K562 (cell line): ENCODE results near the gene GALK2. TPM values are rescaled to one million over a fixed set of nuclear protein-coding genes. Genes with fewer than 3 reads are reported as not detected.

Experiments used
- ATAC-seq: fragments of 200-7000 bp; cut with Tn5 transposase; 3 replicates; pipeline ENCODE4 v1.9.1; 2020; ENCODE audit warnings: moderate library complexity
- BruUV-seq: library from RNA; stranded (reverse); fragments of 400-500 nt; replicated peaks from 2 replicates; lab custom pipeline; 2021; lab: Mats Ljungman, UMichigan
- CTCF ChIA-PET: fragments of 300-600 bp; formaldehyde crosslinking; extraction: SDS; loops from one replicate; lab custom pipeline; 2021; ENCODE audit warnings: low intra/inter-chr PET ratio; lab: Yijun Ruan, JAX
- POLR2A ChIA-PET: fragments of 300-600, 350-650 bp; sonication (Branson Sonifier 250); formaldehyde crosslinking; extraction: SDS; loops from one replicate; lab custom pipeline; 2021; ENCODE audit warnings: antibody characterized with exemption, inconsistent platforms; lab: Yijun Ruan, JAX
- DNase-seq, 4 experiments: peaks; one replicate each; pipeline versions ENCODE4 v3.0.0 to v3.0.0-alpha.2; 2011 to 2018; ENCODE audit warnings: low spot score in 3 of 4, mixed read lengths in 3 of 4; ENCODE audit errors: extremely low read depth in 1 of 4
- FAIRE-seq: peaks from 2 replicates; lab custom pipeline; 2011; peaks lifted over from hg19 to GRCh38; lab: Jason Lieb, UNC
- H2AFZ ChIP-seq: 2 replicates; pipeline ENCODE4 v1.6.0; 2011; ENCODE audit warnings: low read depth, low read length, control low read depth, inconsistent platforms
- H3K27ac ChIP-seq: fragments of 200-600 bp; 3 replicates; pipeline ENCODE4 v1.8.0; 2011; ENCODE audit warnings: low read depth, mild to moderate bottlenecking, control low read depth, inconsistent platforms, low read length, moderate library complexity, mixed read lengths; ENCODE audit errors: extremely low read depth
- H3K27me3 ChIP-seq, 2 experiments: fragments of 300-600 bp in 1 of 2; 2 replicates in 1 of 2; 3 replicates in 1 of 2; pipeline versions ENCODE4 v1.6.0 to v1.8.0; 2011; ENCODE audit warnings: inconsistent platforms in 2 of 2, low read length in 2 of 2, mild to moderate bottlenecking in 1 of 2, mixed read lengths in 1 of 2, moderate library complexity in 1 of 2; ENCODE audit not compliant: control insufficient read depth in 2 of 2, insufficient read depth in 2 of 2
- H3K36me3 ChIP-seq: fragments of 300-600 bp; 3 replicates; pipeline ENCODE4 v1.8.0; 2011; ENCODE audit warnings: mild to moderate bottlenecking, low read length, inconsistent platforms; ENCODE audit not compliant: control insufficient read depth, insufficient read depth
- H3K4me1 ChIP-seq, 2 experiments: fragments of 200-600 bp in 1 of 2; replicated peaks in 1 of 2; 2 replicates in 1 of 2; 3 replicates in 1 of 2; pipeline versions ENCODE4 v1.5.1 to v1.8.0; 2011; ENCODE audit warnings: inconsistent platforms in 2 of 2, low read length in 2 of 2, mild to moderate bottlenecking in 1 of 2, mixed read lengths in 1 of 2, moderate library complexity in 1 of 2; ENCODE audit not compliant: control insufficient read depth in 2 of 2, insufficient read depth in 2 of 2
- H3K4me2 ChIP-seq: 2 replicates; pipeline ENCODE4 v1.6.1; 2011; ENCODE audit warnings: low read length, control low read depth, inconsistent platforms, mixed read lengths; ENCODE audit not compliant: insufficient read depth
- H3K4me3 ChIP-seq: fragments of 200-600 bp; sonication (generic), shearing (Covaris generic); 2 replicates; pipeline ENCODE4 v1.5.1; 2016; ENCODE audit warnings: control low read depth, inconsistent platforms
- H3K79me2 ChIP-seq: fragments of 200-600 bp; 3 replicates; pipeline ENCODE4 v1.8.0; 2011; ENCODE audit warnings: low read length, inconsistent platforms; ENCODE audit not compliant: control insufficient read depth, insufficient read depth
- H3K9ac ChIP-seq, 2 experiments: 2 replicates each; pipeline versions ENCODE4 v1.6.0 to v1.6.1; 2011; ENCODE audit warnings: low read depth in 2 of 2, low read length in 2 of 2, control low read depth in 1 of 2, inconsistent platforms in 1 of 2, mild to moderate bottlenecking in 1 of 2, mixed read lengths in 1 of 2; ENCODE audit not compliant: insufficient read depth in 1 of 2
- H3K9me1 ChIP-seq: one replicate; pipeline ENCODE4 v1.6.0; 2011; ENCODE audit warnings: inconsistent platforms, mild to moderate bottlenecking, low read length, moderate library complexity; ENCODE audit not compliant: control insufficient read depth, insufficient read depth
- H3K9me3 ChIP-seq: replicated peaks from 2 replicates; pipeline ENCODE4 v1.5.1; 2011; ENCODE audit warnings: low read depth, low read length, inconsistent platforms; ENCODE audit not compliant: control insufficient read depth, insufficient read depth
- H4K20me1 ChIP-seq: replicated peaks from 2 replicates; pipeline ENCODE4 v1.6.1; 2011; ENCODE audit warnings: low read length, inconsistent platforms, mixed read lengths; ENCODE audit not compliant: control insufficient read depth, insufficient read depth
- FOXA1 ChIP-seq: fragments of 450-650 bp; IDR thresholded peaks from 2 replicates; pipeline ENCODE4 v1.6.1; 2016; ENCODE audit warnings: mild to moderate bottlenecking, borderline replicate concordance
- GTF2E2 ChIP-seq: fragments of 200-800 bp; sonication (Bioruptor generic); IDR thresholded peaks from 2 replicates; pipeline ENCODE4 v1.6.1; 2016; ENCODE audit warnings: missing genetic modification characterization, missing compliant biosample characterization
- HCFC1 ChIP-seq: IDR thresholded peaks from 2 replicates; pipeline ENCODE4 v1.6.1; 2012; ENCODE audit warnings: low read depth, low read length, improper control_type of control experiment
- KLF16 ChIP-seq: IDR thresholded peaks from 2 replicates; pipeline ENCODE4 v1.6.1; 2016; ENCODE audit warnings: antibody characterized with exemption
- LEF1 ChIP-seq: fragments of 450-650 bp; IDR thresholded peaks from 2 replicates; pipeline ENCODE4 v1.6.1; 2016; ENCODE audit warnings: mild to moderate bottlenecking
- NUFIP1 ChIP-seq: fragments of 450-650 bp; IDR thresholded peaks from 2 replicates; pipeline ENCODE4 v1.6.1; 2018; ENCODE audit not compliant: partially characterized antibody
- RAD21 ChIP-seq, 2 experiments: fragments of 250-450 bp in 1 of 2; fragments of 450-650 bp in 1 of 2; sonication (Bioruptor Pico) in 1 of 2; formaldehyde crosslinking in 1 of 2; IDR thresholded peaks in 1 of 2; conservative IDR thresholded peaks in 1 of 2; 2 replicates each; pipeline versions ENCODE4 v1.4.0 to v1.8.0; 2020 to 2022; ENCODE audit warnings: mild to moderate bottlenecking in 2 of 2, moderate library complexity in 1 of 2
- SMC3 ChIP-seq: conservative IDR thresholded peaks from 2 replicates; pipeline ENCODE4 v1.6.1; 2011; ENCODE audit warnings: low read depth, low read length, improper control_type of control experiment; ENCODE audit not compliant: insufficient read depth
- SOX6 ChIP-seq: fragments of 450-650 bp; IDR thresholded peaks from 2 replicates; pipeline ENCODE4 v1.6.1; 2014; ENCODE audit warnings: mild to moderate bottlenecking
- TCF7 ChIP-seq: sonication (generic); IDR thresholded peaks from 2 replicates; pipeline ENCODE4 v1.6.1; 2016; ENCODE audit warnings: antibody characterized with exemption, borderline replicate concordance
- ZNF133 ChIP-seq: fragments of 250-450 bp; sonication (Bioruptor Pico); IDR thresholded peaks from 2 replicates; pipeline ENCODE4 v1.4.0; 2020; ENCODE audit warnings: mild to moderate bottlenecking
- ZNF57 ChIP-seq: fragments of 450-650 bp; formaldehyde crosslinking; IDR thresholded peaks from 2 replicates; pipeline ENCODE4 v1.4.0; 2020; ENCODE audit warnings: mild to moderate bottlenecking, moderate library complexity
- WGBS: fragments of 100-300 bp; shearing (Covaris generic); methylation state at CpG from one replicate; pipeline ENCODE4 v1.1.6; 2016; ENCODE audit warnings: low coverage, mixed read lengths; ENCODE audit not compliant: insufficient coverage; ENCODE audit errors: missing lambda C conversion rate; 5-methylcytosine and 5-hydroxymethylcytosine counted together
- in situ Hi-C: fragments of 300-500 bp; cut with MboI; formaldehyde crosslinking; loops from 4 replicates; pipeline ENCODE4 v1.15.0; 2018; ENCODE audit warnings: inconsistent platforms, mixed read lengths
- intact Hi-C: fragments of 100-400 bp; cut with micrococcal nuclease; formaldehyde crosslinking; loops from 2 replicates; pipeline ENCODE4 v1.14.2; 2022
- polyA plus RNA-seq, 8 experiments: library from polyadenylated mRNA; depleted of rRNA in 4 of 8; stranded (reverse) in 5 of 8; unstranded in 3 of 8; fragments of >200 nt; fragmentation: Nextera tagmentation in 2 of 8; fragmentation: Illumina TruSeq in 1 of 8; extraction: Ambion mirVana in 2 of 8; extraction: Trizol in 1 of 8; gene quantifications; 2 replicates each; pipeline versions ENCODE4 v1.2.1 to v1.2.3, GENCODE V29; 2011 to 2014; ENCODE audit warnings: inconsistent platforms in 1 of 8, missing spikeins in 1 of 8
- total RNA-seq, 7 experiments: library from RNA; depleted of rRNA in 6 of 7; stranded (reverse); fragments of >200 nt in 6 of 7; fragmentation: Illumina TruSeq in 2 of 7; extraction: Trizol in 2 of 7; gene quantifications; 2 replicates each; pipeline versions ENCODE4 v1.2.1 to v1.2.3, GENCODE V29; 2011 to 2021; ENCODE audit warnings: low replicate concordance in 1 of 7

Gene GALK2
- total and polyA plus RNA-seq, 9 of the 15 experiments (the other 6 are each of a cell fraction or from before 2014, with no cell fraction given): 32.8 to 82.0 (median 54.4) TPM

DNA sequence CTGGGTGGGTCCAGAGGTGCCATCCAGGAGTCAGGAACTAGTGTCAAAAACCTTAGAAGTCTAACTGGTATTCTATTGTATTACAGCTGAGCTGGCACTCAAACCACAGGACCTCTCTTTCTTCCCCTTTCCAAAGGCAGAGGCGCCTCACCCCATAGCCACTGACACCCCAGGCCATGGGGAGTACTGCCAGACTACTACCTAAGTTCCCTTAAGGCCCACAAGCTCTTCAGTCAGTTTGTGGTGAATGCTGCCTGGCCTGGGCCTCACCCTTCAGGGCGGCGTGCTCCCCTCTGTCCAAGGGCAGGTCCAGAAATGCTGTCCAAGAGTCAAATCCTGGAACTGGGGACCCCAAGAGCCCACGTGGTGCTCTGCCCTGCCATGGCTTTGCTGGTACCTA, 209.9 kb downstream of the GALK2 start:
- no peaks in the 10 kb centered on the region for H3K36me3 ChIP-seq
- H3K9me3 ChIP-seq: no peaks in the 10 kb centered on the region
- H3K4me1 ChIP-seq: no peaks in the 10 kb centered on the region
- CTCF ChIA-PET: no interaction called here
- H2AFZ ChIP-seq: no peak overlapping the region
- H3K9ac ChIP-seq: no peak overlapping the region
- H3K4me2 ChIP-seq: no peak overlapping the region
- no peak for ATAC-seq
- BruUV-seq: no TSS peak
- H3K4me3 ChIP-seq: no peak overlapping the region
- H4K20me1 ChIP-seq: no peaks in the 10 kb centered on the region
- intact Hi-C loops (no loop called here), in situ Hi-C loops (no loop called here)
- 0 out of 5 replicates have a peak, but pooled peaks cover 0 to 3% of the 10 kb centered on the region in 2 experiments for H3K27me3 ChIP-seq
- POLR2A ChIA-PET: no interaction called here
- no peaks in the 10 kb centered on the region for H3K9me1 ChIP-seq
- no peak overlapping the region for H3K27ac ChIP-seq
- TF ChIP-seq SOX6: no peak
- no peak for TF ChIP-seq FOXA1
- TF ChIP-seq GTF2E2 (tag): no peak
- no peak for TF ChIP-seq SMC3
- no peak for TF ChIP-seq KLF16
- TF ChIP-seq ZNF133 (CRISPR knock-in tag): no peak
- no peak for TF ChIP-seq ZNF57 (CRISPR knock-in tag)
- no peak for TF ChIP-seq HCFC1
- no peak for TF ChIP-seq LEF1
- no peak for TF ChIP-seq RAD21 (CRISPR knock-in tag; conservative IDR thresholded peaks at IDR 0.05 in 1 of 2, IDR thresholded peaks at IDR 0.05 in 1 of 2)
- no peak for TF ChIP-seq TCF7
- TF ChIP-seq NUFIP1: no peak
- DNase-seq: no peak
- no peak for FAIRE-seq
- WGBS: 0% methylated on average over 4 of the region's 4 CpGs
- no peaks in the 10 kb centered on the region for H3K79me2 ChIP-seq
